ENCODE results near the gene PRELID3B.
A peak's percentile ranks its signal among the peaks of the same experiment; 100 is the strongest.
"Not testable (repeated sequence)": the region's sequence is repeated elsewhere in the genome, so short reads cannot be mapped to it uniquely, and the experiment has no call there.

The PRELID3B gene

GRCh38 chr20:59048681-59049030, 6.1 kb upstream of the PRELID3B start:
- no peak for DNase-seq (ENCODE audit: low read depth)

GRCh38 chr20:59047938-59048680, 5.5 kb upstream of the PRELID3B start:
- DNase-seq (ENCODE audit: low read depth): no peak

GRCh38 chr20:59046862-59047261, 4.3 kb upstream of the PRELID3B start:
- no peak for DNase-seq (ENCODE audit: low read depth)

DNA sequence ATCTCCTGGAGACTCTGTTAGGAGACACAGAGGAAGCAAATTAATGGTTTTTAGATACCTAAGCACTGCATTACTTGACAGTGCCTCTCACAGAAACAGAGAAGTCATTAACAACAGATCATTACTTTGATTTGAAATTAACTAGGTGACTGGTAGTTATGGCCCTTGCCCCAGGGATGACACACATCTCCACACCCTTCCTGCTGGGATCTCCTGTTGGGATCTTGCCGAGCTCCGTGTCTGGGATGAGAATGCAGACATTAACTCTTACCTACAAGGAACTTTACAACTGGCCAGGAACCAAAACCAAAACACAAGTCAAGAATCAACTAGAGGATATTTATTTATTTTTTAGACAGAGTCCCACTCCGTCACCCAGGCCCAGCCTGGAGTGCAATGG, 2.2 kb upstream of the PRELID3B start:
- no peak for DNase-seq (ENCODE audit: low read depth)

DNA sequence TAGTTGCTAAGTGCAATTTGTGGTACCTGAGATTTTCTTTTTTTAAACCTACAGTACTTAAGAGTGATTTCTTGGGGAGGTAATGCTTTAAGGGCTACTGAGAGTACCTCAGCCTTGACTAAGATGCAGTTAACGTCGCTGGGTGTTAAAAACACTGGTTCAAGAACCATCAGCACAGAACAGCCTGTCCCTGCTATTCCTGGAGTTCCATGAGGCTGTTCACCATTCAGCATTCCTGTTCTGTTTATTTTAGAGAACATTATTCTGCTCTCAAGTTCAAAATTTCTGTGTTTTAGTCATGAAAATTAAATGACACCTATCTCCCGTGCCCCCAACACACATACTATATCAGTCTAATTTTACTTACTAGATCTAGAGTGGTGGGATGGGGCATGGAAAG, 1.7 kb upstream of the PRELID3B start:
- no peak for DNase-seq (ENCODE audit: low read depth)

- DNase-seq (ENCODE audit: low read depth): no peak
Observed at GRCh38 chr20:59043698-59044097, 1.1 kb upstream of the PRELID3B start.

DNA sequence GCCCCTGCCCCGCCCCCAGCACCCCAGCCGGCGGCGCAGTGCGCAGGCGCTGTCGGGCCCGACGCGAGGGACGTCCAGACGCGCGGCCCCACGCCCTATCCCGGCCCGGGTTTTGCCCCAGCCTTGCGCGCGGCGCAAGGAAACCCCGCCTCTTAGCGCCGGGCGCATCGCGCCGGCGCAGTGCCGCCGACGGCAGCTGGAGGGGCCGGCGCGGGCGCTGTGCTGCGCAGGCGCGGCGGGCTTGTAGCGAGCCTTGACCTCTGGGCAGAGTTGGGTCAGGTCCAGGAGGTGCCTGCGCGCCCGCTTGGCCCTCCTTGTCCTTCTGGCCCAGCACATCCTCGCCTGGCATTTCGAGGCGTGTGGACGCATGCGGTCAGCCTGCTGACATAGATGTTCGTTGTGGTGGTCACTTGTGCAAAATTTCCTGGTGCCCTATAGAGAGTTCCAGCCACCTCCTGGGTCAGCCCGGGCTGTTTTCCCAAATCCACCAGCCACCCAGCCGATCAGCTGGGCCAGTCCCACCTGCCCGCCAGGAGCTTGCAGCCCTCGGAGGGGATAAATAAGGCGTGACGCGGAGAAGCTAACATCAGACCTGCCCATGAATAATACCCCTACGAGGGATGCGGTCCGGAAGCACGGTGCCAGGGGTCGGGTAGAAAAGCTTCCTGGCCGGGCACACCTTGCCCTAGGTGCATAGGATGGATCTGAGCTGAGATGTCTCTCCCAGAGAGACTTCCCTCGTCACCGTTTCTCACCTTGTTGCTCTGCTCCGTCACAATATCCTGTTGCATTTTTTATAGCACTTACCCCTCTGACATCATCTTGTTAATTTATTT, 428 bp upstream of the PRELID3B start:
- peak; percentile 48 for DNase-seq (ENCODE audit: low read depth)

DNA sequence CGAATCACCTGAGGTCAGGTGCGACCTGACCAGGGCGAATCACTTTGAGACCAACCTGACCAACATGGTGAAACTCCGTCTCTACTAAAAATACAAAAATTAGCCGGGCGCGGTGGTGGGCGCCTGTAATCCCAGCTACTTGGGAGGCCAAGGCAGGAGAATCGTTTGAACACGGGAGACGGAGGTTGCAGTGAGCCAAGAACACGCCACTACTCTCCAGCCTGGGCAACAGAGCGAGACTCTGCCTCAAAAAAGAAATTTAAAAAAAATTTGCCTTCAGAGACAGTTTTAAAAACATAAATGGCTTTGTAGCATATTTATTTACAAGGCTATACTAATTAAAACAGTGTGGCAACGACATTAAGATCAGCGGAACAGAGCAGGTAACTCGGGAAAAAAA, 1.1 kb downstream of the PRELID3B start:
- DNase-seq (ENCODE audit: low read depth): not testable (repeated sequence)

- no peak for DNase-seq (ENCODE audit: low read depth)
Observed at GRCh38 chr20:59040667-59041066, 1.9 kb downstream of the PRELID3B start.

DNA sequence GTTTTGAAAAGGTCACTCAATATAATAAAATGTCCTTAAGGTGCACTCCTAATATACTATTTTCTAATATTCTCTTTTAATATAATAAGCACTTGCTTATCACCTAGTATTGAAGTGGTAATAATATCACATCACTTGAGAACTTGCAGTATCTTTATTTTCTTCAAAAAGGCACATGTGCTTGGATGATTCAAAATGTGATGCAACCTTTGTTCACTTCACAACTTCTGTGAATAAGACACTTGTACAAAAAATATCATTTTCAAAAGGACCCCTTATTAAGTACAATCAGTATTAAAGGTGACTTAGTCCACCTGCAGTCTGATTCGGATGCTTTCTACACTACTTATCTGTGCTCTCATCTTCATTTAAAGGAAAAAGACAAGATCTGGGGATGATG, 3.4 kb downstream of the PRELID3B start:
- DNase-seq (ENCODE audit: low read depth): no peak

DNA sequence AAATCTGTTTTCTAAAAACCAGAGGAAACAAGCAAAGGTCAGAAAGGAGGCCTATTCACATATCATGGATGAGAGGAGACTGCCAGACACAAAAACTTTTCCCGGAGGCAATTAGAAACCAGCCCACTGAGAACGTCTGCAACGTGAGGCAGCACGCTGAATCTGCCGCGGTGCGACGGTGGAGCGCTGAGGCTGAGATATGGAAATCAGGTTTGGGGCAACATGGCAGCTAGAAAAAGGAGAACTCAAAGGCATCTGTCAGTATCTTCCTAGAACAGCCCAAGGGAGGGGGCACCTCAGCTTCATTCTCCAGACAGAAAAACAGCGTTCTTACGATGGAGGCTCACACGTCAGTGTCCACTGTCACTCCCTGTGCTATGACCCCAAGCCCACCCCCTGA, 5.2 kb downstream of the PRELID3B start:
- no peak for DNase-seq (ENCODE audit: low read depth)

- no peak for DNase-seq (ENCODE audit: low read depth)
Observed at GRCh38 chr20:59035381-59035780, 7.2 kb downstream of the PRELID3B start.

DNA sequence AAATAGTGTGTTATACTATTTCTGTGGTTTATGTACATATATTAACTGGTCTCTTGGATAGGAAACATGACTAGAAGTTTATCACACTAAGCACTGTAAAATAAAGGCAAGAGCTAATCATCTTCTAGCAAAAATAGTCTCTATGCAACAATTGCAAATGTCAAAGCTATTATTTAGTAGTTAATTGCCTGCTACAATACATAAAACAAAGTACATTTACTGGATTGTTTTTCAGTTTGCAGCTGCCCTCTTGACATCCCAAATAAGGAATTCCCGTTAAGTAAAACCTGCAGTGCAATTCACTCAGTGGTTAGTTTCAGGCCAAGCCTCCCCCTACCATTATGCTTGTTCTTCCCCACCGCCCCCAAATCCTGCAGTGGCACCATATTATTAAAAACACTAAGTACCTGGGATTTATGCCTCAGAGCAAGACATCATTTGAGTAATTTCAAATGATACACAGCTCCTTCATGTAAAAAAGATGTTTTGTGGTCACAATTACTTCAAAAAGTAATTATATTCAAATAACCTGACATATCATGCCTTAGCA, 8.9 kb downstream of the PRELID3B start:
- DNase-seq (ENCODE audit: low read depth): no peak

DNA sequence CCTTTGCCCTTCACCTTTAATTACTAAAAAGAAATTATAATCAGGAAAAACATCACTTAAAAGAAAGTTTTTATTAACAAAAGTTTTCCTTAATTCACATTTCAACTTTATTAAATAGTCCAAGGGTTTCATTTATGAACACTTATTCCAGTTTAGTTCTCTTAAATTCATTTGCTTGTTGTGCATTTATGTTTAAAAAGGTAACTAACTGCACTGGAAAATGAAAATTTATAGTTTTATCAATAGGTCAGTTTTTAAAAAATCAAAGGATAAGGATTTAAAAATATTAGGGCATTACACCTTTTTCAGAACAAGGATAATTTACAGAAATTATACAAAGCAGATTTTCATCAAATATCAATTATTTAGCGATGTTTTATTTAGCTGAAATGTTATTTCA, 9.5 kb downstream of the PRELID3B start:
- DNase-seq (ENCODE audit: low read depth): no peak

DNA sequence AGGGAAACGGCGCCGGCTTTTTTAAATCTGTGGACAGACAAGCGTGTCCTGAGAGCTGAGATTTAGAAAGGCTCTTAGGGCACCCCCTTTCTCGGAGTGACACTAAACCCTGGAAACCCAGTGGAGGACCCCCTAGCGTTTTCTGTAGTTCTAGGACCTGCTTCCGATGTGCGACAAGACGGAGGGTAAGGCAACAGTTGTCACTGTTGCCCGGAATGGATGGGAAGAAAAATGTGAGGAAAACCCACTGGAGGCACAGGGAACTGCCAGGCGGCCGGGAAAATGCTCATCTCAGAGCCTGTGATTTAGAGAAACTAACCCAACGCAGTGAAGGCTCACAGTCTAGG, 9.9 kb downstream of the PRELID3B start:
- DNase-seq (ENCODE audit: low read depth): no peak

DNA sequence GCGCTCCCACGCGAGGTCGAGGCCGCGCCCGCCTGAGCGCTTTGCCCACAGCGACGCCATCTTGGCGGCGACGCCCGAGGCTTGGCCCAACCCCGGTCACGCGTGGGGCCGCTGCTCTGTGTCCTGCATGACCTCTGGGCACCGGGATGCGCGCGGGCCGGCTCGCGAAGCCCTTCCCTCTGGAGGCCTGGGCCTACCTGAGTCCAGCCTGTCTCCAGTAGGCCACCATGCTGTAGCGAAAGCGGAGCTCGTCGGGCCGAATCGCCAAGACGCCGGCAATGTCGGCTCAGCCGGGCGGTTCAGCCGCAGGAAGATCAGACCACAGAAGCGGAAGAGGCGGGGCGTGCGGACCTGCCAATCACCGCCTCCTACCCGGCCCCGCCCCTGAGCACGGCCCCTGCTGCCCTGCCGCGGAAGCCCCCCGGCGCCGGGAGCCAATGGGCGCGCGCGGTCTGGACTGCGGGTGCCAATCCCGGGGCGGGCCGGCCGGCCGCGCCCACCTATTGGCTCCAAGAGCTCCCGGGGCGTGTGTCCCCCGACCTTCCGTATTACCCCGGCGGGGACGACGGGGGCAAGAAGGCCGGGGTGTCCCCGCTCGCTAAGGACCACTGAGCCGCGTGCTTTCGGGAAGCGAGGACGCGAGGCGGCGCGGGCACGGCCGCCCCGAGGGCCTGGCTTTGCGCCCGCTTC, 10.4 kb downstream of the PRELID3B start, which contains the start of gene ATP5F1E:
ATP5F1E (minus strand) TSS at position 313 of the 690 bp plus-strand sequence; CDS start at position 229, 84 bp downstream.
- DNase-seq (ENCODE audit: low read depth): peak; percentile 55

DNA sequence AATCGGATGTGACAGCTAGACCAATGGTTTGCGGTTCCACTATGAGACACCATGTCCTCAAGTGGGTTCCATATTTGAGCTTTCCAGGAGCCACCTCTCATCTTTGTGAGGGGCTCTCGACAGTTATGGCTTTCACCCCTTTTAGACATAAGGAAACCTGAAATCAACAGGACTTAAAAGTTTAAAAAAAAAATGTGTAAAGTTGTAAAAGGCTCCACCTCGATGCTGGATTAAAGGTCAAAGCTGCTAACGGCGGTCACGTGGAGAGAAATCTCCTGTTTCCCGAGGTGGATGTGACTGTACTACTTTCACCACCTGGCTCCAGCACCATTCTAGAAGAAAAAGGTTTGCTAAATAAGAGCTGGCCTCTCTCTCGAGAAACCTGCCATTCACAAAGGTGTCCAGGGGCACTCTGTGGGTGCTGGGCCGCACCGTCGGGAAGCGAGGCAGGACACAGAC, 11.0 kb downstream of the PRELID3B start:
- no peak for DNase-seq (ENCODE audit: low read depth)

GRCh38 chr20:59030911-59031563, 11.5 kb downstream of the PRELID3B start:
- no peak for DNase-seq (ENCODE audit: low read depth)

DNA sequence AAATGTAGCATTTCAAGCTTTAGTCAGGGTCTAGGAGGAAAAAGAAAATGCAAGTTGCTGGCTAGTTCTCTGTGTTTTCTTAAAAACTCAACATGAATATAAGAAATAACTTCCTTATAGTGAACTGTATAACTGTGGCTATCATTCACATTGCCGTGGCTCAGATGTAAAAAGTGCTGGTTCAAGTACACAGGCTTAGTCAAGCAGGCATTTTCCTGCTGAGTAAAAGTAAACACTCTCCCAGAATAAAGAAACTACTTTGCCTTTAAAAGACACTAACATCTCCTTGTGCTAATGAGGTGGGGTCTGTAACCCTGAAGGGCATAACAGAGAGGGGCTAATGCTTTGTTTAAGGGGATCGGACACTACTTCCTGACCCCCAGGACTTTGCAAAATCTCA, 13.8 kb downstream of the PRELID3B start:
- no peak for DNase-seq (ENCODE audit: low read depth)

DNA sequence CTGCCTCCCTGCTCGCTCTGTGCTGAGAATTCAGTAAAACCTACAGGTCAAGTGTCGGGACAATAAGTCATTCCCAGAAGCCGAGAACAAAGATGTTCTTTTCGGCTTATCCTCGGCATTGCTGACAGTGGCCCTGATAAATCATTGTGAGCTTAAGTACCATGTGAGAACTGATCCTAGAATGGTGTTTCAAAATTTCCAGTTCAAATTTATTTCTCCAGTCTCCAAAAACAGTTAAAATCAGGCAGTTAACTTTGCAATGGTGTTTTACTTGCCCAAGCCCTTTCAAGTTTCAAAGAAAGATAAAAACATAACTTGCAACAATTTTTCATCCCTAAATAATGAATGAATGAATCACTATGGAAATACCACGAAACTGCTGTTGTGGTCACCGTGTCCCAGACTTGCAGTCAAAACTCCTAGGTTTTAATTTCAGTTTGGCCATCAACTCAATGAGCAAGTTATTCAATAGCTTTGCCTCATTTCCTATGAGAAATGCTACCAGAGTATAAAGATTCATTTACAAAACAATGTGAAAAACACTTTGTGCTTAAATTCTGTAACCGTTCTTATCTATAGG, 14.8 kb downstream of the PRELID3B start:
- DNase-seq (ENCODE audit: low read depth): peak; percentile 50

- DNase-seq (ENCODE audit: low read depth): no peak
Observed at GRCh38 chr20:59026904-59027740, 15.5 kb downstream of the PRELID3B start.

Measured in non-pigmented ciliary epithelial cell (primary cell).